ENCODE data around the gene FDXACB1. TPM values are rescaled to one million over a fixed set of nuclear protein-coding genes. Genes with fewer than 3 reads are reported as not detected.
A peak's percentile ranks its signal among the peaks of the same experiment; 100 is the strongest.

Gene FDXACB1
- 2.3 and 2.5 TPM in 2 replicates for total RNA-seq (2014; rRNA removed; shearing (Covaris generic); ENCODE audit: low replicate concordance)

GRCh38 chr11:111878849-111879636, at the start of gene FDXACB1, which contains the start of gene CFAP68:
TSS of gene FDXACB1 (minus strand) at chr11:111879165. CDS start at chr11:111879132, 33 bp downstream.
TSS of gene CFAP68 (plus strand) at chr11:111879541. CDS start at chr11:111879561, 20 bp downstream.
- Histone ChIP-seq H3K36me3 (no peaks in the 10 kb centered on the region), H3K27me3 (no peaks in the 10 kb centered on the region), H3K9me3 (no peaks in the 10 kb centered on the region), H3K4me3 (peak within 1 kb of the TSS; percentile 62)
- peak; percentile 95 for DNase-seq

GRCh38 chr11:111926505-111927391, 47.8 kb upstream of the FDXACB1 start:
- Histone ChIP-seq H3K27me3 (no peaks in the 10 kb centered on the region), H3K4me3 (peak overlapping the region; percentile 48), H3K9me3 (no peaks in the 10 kb centered on the region), H3K36me3 (no peaks in the 10 kb centered on the region)
- DNase-seq: peak; percentile 96

GRCh38 chr11:111925953-111926352, 47.0 kb upstream of the FDXACB1 start:
- Histone ChIP-seq H3K4me3 (no peak overlapping the region), H3K36me3 (no peaks in the 10 kb centered on the region), H3K9me3 (no peaks in the 10 kb centered on the region), H3K27me3 (no peaks in the 10 kb centered on the region)
- no peak for DNase-seq

GRCh38 chr11:111923951-111924350, 45.0 kb upstream of the FDXACB1 start:
- DNase-seq: no peak
- Histone ChIP-seq H3K9me3 (no peaks in the 10 kb centered on the region), H3K36me3 (no peaks in the 10 kb centered on the region), H3K4me3 (no peak overlapping the region), H3K27me3 (no peaks in the 10 kb centered on the region)

GRCh38 chr11:111923351-111923788, 44.4 kb upstream of the FDXACB1 start:
- H3K9me3 ChIP-seq: no peaks in the 10 kb centered on the region
- no peaks in the 10 kb centered on the region for H3K27me3 ChIP-seq
- H3K36me3 ChIP-seq: no peaks in the 10 kb centered on the region
- H3K4me3 ChIP-seq: no peak overlapping the region
- DNase-seq: peak; percentile 35

GRCh38 chr11:111922803-111923202, 43.8 kb upstream of the FDXACB1 start:
- no peak overlapping the region for H3K4me3 ChIP-seq
- no peaks in the 10 kb centered on the region for H3K9me3 ChIP-seq

GRCh38 chr11:111921541-111922230, 42.7 kb upstream of the FDXACB1 start:
- no peak for DNase-seq
- no peaks in the 10 kb centered on the region for H3K36me3 ChIP-seq
- no peaks in the 10 kb centered on the region for H3K9me3 ChIP-seq
- H3K4me3 ChIP-seq: no peak overlapping the region
- H3K27me3 ChIP-seq: no peaks in the 10 kb centered on the region

More at GRCh38 chr11:111922803-111923202, 43.8 kb upstream of the FDXACB1 start:
- Histone ChIP-seq H3K27me3 (no peaks in the 10 kb centered on the region), H3K36me3 (no peaks in the 10 kb centered on the region)
- DNase-seq: no peak

- H3K4me3 ChIP-seq: no peak overlapping the region
- H3K9me3 ChIP-seq: no peaks in the 10 kb centered on the region
- no peak for DNase-seq
- H3K36me3 ChIP-seq: no peaks in the 10 kb centered on the region
- H3K27me3 ChIP-seq: no peaks in the 10 kb centered on the region
These were observed 41.9 kb upstream of the FDXACB1 start for GRCh38 chr11:111920908-111921307.

GRCh38 chr11:111918390-111919256, 39.7 kb upstream of the FDXACB1 start, which contains the start of gene C11orf52:
TSS of gene C11orf52 (plus strand) at chr11:111918913. CDS start at chr11:111918973, 60 bp downstream.
- Histone ChIP-seq H3K27me3 (no peaks in the 10 kb centered on the region), H3K4me3 (no peak within 1 kb of the TSS), H3K9me3 (no peaks in the 10 kb centered on the region), H3K36me3 (no peaks in the 10 kb centered on the region)
- DNase-seq: no peak

- Histone ChIP-seq H3K4me3 (no peak overlapping the region), H3K36me3 (no peaks in the 10 kb centered on the region)
- DNase-seq: no peak
These were observed 38.8 kb upstream of the FDXACB1 start for GRCh38 chr11:111917788-111918187.

GRCh38 chr11:111917312-111917711, 38.3 kb upstream of the FDXACB1 start:
- H3K36me3 ChIP-seq: no peaks in the 10 kb centered on the region
- H3K27me3 ChIP-seq: no peaks in the 10 kb centered on the region
- H3K9me3 ChIP-seq: no peaks in the 10 kb centered on the region
- H3K4me3 ChIP-seq: no peak overlapping the region
- DNase-seq: no peak

More at GRCh38 chr11:111917788-111918187, 38.8 kb upstream of the FDXACB1 start:
- Histone ChIP-seq H3K9me3 (no peaks in the 10 kb centered on the region), H3K27me3 (no peaks in the 10 kb centered on the region)

- no peaks in the 10 kb centered on the region for H3K36me3 ChIP-seq
- no peak overlapping the region for H3K4me3 ChIP-seq
- H3K9me3 ChIP-seq: no peaks in the 10 kb centered on the region
- DNase-seq: no peak
- H3K27me3 ChIP-seq: no peaks in the 10 kb centered on the region
These were observed 37.8 kb upstream of the FDXACB1 start for GRCh38 chr11:111916768-111917167.

- Histone ChIP-seq H3K9me3 (no peaks in the 10 kb centered on the region), H3K36me3 (no peaks in the 10 kb centered on the region), H3K27me3 (no peaks in the 10 kb centered on the region), H3K4me3 (no peak overlapping the region)
- peak; percentile 53 for DNase-seq
These were observed 35.0 kb upstream of the FDXACB1 start for GRCh38 chr11:111913997-111914396.

- peak; percentile 33 for DNase-seq
- Histone ChIP-seq H3K27me3 (no peaks in the 10 kb centered on the region), H3K4me3 (peak overlapping the region; percentile 29), H3K36me3 (no peaks in the 10 kb centered on the region; the same call in 1 of the 2 replicates), H3K9me3 (no peaks in the 10 kb centered on the region)
These were observed 34.3 kb upstream of the FDXACB1 start for GRCh38 chr11:111913031-111913861.

- Histone ChIP-seq H3K36me3 (no peaks in the 10 kb centered on the region; the same call in 1 of the 2 replicates), H3K9me3 (no peaks in the 10 kb centered on the region), H3K27me3 (no peaks in the 10 kb centered on the region), H3K4me3 (peak within 1 kb of the TSS; percentile 29)
- DNase-seq: peak; percentile 16
These were observed 33.6 kb upstream of the FDXACB1 start, which contains the start of gene HSPB2 for GRCh38 chr11:111912535-111912934. TSS of gene HSPB2 (plus strand) at chr11:111912734. CDS start at chr11:111912830, 96 bp downstream.

Data from MG63 (cell line).